ENCODE data around the gene PPP1R37.

DNA sequence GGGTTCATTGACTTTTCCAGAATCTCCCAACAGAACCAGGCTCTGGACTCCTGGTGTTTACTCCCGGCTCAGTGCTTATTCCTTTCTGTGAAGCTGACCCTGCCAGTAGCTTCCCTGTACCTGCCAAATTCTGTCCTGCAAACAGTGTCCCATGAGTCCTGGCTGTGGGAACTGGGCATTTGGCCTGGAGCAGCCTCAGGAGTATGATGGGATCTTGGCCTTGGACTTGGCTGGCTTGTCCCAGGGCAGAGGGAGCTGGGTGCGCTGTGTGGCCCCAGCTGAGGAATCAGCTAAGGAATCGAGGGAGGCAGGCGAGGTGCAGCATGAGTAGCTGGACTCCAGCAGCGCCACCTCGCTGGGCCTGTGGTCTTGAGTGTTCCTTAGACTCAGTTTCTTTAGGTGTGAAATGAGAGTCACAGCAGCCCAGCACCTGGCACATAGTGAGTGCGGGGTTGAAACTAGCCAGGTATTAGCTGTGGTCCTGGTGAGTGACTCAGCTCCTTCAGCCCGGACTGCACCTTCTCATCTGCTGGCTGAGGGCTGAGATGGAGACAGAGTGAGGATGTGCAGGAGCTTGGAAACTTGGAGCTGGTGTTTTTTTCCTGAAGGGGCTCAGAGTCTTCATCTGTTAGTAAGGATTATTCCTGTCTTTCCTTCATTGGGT, 43.8 kb upstream of the PPP1R37 start:
- TF ChIP-seq, protein P1, sequence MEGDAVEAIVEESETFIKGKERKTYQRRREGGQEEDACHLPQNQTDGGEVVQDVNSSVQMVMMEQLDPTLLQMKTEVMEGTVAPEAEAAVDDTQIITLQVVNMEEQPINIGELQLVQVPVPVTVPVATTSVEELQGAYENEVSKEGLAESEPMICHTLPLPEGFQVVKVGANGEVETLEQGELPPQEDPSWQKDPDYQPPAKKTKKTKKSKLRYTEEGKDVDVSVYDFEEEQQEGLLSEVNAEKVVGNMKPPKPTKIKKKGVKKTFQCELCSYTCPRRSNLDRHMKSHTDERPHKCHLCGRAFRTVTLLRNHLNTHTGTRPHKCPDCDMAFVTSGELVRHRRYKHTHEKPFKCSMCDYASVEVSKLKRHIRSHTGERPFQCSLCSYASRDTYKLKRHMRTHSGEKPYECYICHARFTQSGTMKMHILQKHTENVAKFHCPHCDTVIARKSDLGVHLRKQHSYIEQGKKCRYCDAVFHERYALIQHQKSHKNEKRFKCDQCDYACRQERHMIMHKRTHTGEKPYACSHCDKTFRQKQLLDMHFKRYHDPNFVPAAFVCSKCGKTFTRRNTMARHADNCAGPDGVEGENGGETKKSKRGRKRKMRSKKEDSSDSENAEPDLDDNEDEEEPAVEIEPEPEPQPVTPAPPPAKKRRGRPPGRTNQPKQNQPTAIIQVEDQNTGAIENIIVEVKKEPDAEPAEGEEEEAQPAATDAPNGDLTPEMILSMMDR (conservative IDR thresholded peaks at IDR 0.05 in 1 of 2, IDR thresholded peaks at IDR 0.05 in 1 of 2; ENCODE audit: low read depth in 1 of 2, low read length in 2 of 2): no peak
- TF ChIP-seq EZH2 (IDR thresholded peaks at IDR 0.05; ENCODE audit: low read length, missing control alignments): no peak

Data from fibroblast of lung (primary cell).